ENCODE results near the gene C17orf113. TPM values are rescaled to one million over a fixed set of nuclear protein-coding genes. Genes with fewer than 3 reads are reported as not detected.

Gene C17orf113
- total and polyA plus RNA-seq, 2 of the 4 experiments (the other 2 are of a cell fraction), result under 0.01 to 0.03 TPM

- Histone ChIP-seq H3K4ac (ENCODE audit: low read depth, low read length) (no peak overlapping the region), H4K20me1 (ENCODE audit: insufficient read depth, low read length) (no peaks in the 10 kb centered on the region), H4K91ac (ENCODE audit: insufficient read depth, low read depth, low read length) (no peak overlapping the region), H2AK9ac (replicated peaks; ENCODE audit: low read depth, low read length, poor library complexity) (no peak overlapping the region), H2AFZ (replicated peaks; ENCODE audit: low read length, poor library complexity) (no peak overlapping the region), H3K14ac (replicated peaks; ENCODE audit: low read depth, low read length) (no peak overlapping the region), H3K23ac (ENCODE audit: low read depth, low read length) (no peak overlapping the region), H3K36me3 (ENCODE audit: control insufficient read depth, insufficient read depth, low read length) (no peaks in the 10 kb centered on the region), H3K4me1 (ENCODE audit: control insufficient read depth, insufficient read depth, low read length) (0 out of 2 replicates have a peak, but pooled peaks cover 1% of the 10 kb centered on the region), H2BK120ac (ENCODE audit: low read depth, low read length) (no peak overlapping the region), H3K4me2 (ENCODE audit: low read depth, low read length) (no peak overlapping the region), H3K4me3 (ENCODE audit: insufficient read depth, low read depth, low read length) (no peak overlapping the region), H2BK15ac (ENCODE audit: low read depth, low read length) (no peak overlapping the region), H4K8ac (ENCODE audit: low read depth in 2 of 2, low read length in 2 of 2) (no peak overlapping the region), H3K9me1 (ENCODE audit: insufficient read depth, low read length) (no peaks in the 10 kb centered on the region), H4K5ac (ENCODE audit: low read depth, low read length) (no peak overlapping the region), H3K27me3 (ENCODE audit: control insufficient read depth, insufficient read depth, low read length) (peaks cover 40% of the 10 kb centered on the region), H3K9me3 (ENCODE audit: control insufficient read depth, insufficient read depth, low read length) (no peaks in the 10 kb centered on the region), H3K56ac (ENCODE audit: extremely low read depth, insufficient read depth, low read length) (no peak overlapping the region), H2BK20ac (ENCODE audit: low read depth, low read length) (no peak overlapping the region), H3K18ac (ENCODE audit: low read depth, low read length) (no peak overlapping the region), H3K79me1 (ENCODE audit: low read depth in 1 of 2, low read length in 2 of 2) (no peaks in the 10 kb centered on the region), H2AK5ac (ENCODE audit: low read depth, low read length) (no peak overlapping the region), H3K9ac (ENCODE audit: low read depth, low read length) (no peak overlapping the region), H3K27ac (ENCODE audit: insufficient read depth, low read length) (no peak overlapping the region), H2BK5ac (ENCODE audit: low read depth, low read length, poor library complexity, severe bottlenecking) (no peak overlapping the region)
- CTCF ChIA-PET, result no interaction called here
- dilution Hi-C loops (cut with HindIII; ENCODE audit: low sequenced_read_pairs, unreplicated experiment) (no loop called here), intact Hi-C loops (cut with micrococcal nuclease) (no loop called here), in situ Hi-C loops (cut with MboI; ENCODE audit: low sequenced_read_pairs) (no loop called here)
- ATAC-seq (ENCODE audit: low read depth) (no peak), DNase-seq (no peak)
- 74% methylated on average over 9 of the region's 12 CpGs; no CpG with 5 or more reads in 1 of the 2 experiments for WGBS, 2 experiments (ENCODE audit: extremely low coverage in 2 of 2, insufficient read length in 1 of 2)
- BruUV-seq (replicated peaks), result no TSS peak
- POLR2A ChIA-PET (ENCODE audit: unreplicated experiment), result no interaction called here
- TF ChIP-seq MAFK (IDR thresholded peaks at IDR 0.05; ENCODE audit: low read depth, low read length), result no peak
- TF ChIP-seq RAD21 (IDR thresholded peaks at IDR 0.05; ENCODE audit: low read length), result no peak
- no peak for TF ChIP-seq USF2 (IDR thresholded peaks at IDR 0.05; ENCODE audit: low read depth, low read length)
- no peak for TF ChIP-seq POLR2A (IDR thresholded peaks at IDR 0.05; ENCODE audit: low read depth, low read length)
- no peak for TF ChIP-seq ELK1 (IDR thresholded peaks at IDR 0.05; ENCODE audit: borderline replicate concordance, low read depth, low read length)
- no peak for TF ChIP-seq SMC3 (IDR thresholded peaks at IDR 0.05; ENCODE audit: low read depth, low read length)
- TF ChIP-seq NFE2L2 (IDR thresholded peaks at IDR 0.05; ENCODE audit: low read depth, low read length), result no peak
- no peak for TF ChIP-seq CHD1 (IDR thresholded peaks at IDR 0.05; ENCODE audit: low read depth, low read length)
- TF ChIP-seq BHLHE40 (IDR thresholded peaks at IDR 0.05; ENCODE audit: low read depth, low read length), result no peak
- TF ChIP-seq RCOR1 (IDR thresholded peaks at IDR 0.05; ENCODE audit: insufficient replicate concordance, low read length), result no peak
- TF ChIP-seq FOS (IDR thresholded peaks at IDR 0.05; ENCODE audit: low read depth, low read length), result no peak
Measured at GRCh38 chr17:42047343-42047742, 3.1 kb downstream of the C17orf113 start.

All from IMR-90 (cell line).